Thymus (tissue), 11 donors: ENCODE measurements around the gene TBC1D1. TPM values are rescaled to one million over a fixed set of nuclear protein-coding genes. Genes with fewer than 3 reads are reported as not detected.

Experiments used
- DNase-seq, 9 donors: peaks; one replicate each; pipeline ENCODE4 v3.0.0-alpha.2; 2013; ENCODE audit warnings: low spot score in 9 of 9, low read depth in 6 of 9, missing footprints in 1 of 9
- H3K27ac ChIP-seq, 2 donors: one replicate each; pipeline ENCODE4 v1.5.1; 2013; ENCODE audit warnings: control low read depth in 1 of 2, low read depth in 1 of 2, low read length in 1 of 2, mild to moderate bottlenecking in 1 of 2, moderate library complexity in 1 of 2
- H3K27me3 ChIP-seq, 2 donors: one replicate each; pipeline ENCODE4 v1.5.1; 2013; ENCODE audit warnings: low read length in 1 of 2; ENCODE audit not compliant: control insufficient read depth in 2 of 2, insufficient read depth in 1 of 2
- H3K36me3 ChIP-seq, 2 donors: one replicate each; pipeline ENCODE4 v1.5.1; 2013; ENCODE audit warnings: low read length in 1 of 2, mild to moderate bottlenecking in 1 of 2, moderate library complexity in 1 of 2; ENCODE audit not compliant: control insufficient read depth in 2 of 2, insufficient read depth in 2 of 2
- H3K4me1 ChIP-seq, 2 donors: one replicate each; pipeline ENCODE4 v1.5.1; 2013; ENCODE audit warnings: low read length in 2 of 2; ENCODE audit not compliant: control insufficient read depth in 2 of 2, insufficient read depth in 2 of 2
- H3K4me3 ChIP-seq, 2 donors: one replicate each; pipeline ENCODE4 v1.5.1; 2013; ENCODE audit warnings: low read length in 2 of 2, control low read depth in 1 of 2, mild to moderate bottlenecking in 1 of 2
- H3K9me3 ChIP-seq, 2 donors: one replicate each; pipeline ENCODE4 v1.5.1; 2013; ENCODE audit warnings: low read length in 1 of 2, mild to moderate bottlenecking in 1 of 2; ENCODE audit not compliant: control insufficient read depth in 2 of 2, insufficient read depth in 1 of 2
- WGBS: extraction: QIAGEN DNeasy Blood & Tissue Kit; methylation state at CpG from one replicate; pipeline ENCODE4 v1.1.7; 2013; 5-methylcytosine and 5-hydroxymethylcytosine counted together
- polyA plus RNA-seq: library from polyadenylated mRNA; stranded (reverse); fragments of 200-250 nt; gene quantifications from one replicate; pipeline ENCODE4 v1.2.3, GENCODE V29; 2013
- total RNA-seq: library from RNA; stranded (reverse); fragments of 120-200 nt; gene quantifications from one replicate; pipeline ENCODE4 v1.2.4, GENCODE V29; 2013
- donor health status: healthy.

Gene TBC1D1
- total and polyA plus RNA-seq, 2 donors, result 49.9 to 65.7 TPM

- H3K4me1 ChIP-seq, result peaks cover 19 to 40% of the 10 kb centered on the region in 2 donors
- H3K4me3 ChIP-seq, result no peak overlapping the region
- no peak for DNase-seq
- 94% methylated on average over 3 of the region's 3 CpGs for WGBS
- H3K9me3 ChIP-seq, result no peaks in the 10 kb centered on the region
- no peak overlapping the region for H3K27ac ChIP-seq
- H3K27me3 ChIP-seq, result no peaks in the 10 kb centered on the region
- H3K36me3 ChIP-seq, result peaks cover 0 to 10% of the 10 kb centered on the region in 2 donors
These were observed 94.9 kb downstream of the TBC1D1 start for GRCh38 chr4:37985730-37986275.

DNA sequence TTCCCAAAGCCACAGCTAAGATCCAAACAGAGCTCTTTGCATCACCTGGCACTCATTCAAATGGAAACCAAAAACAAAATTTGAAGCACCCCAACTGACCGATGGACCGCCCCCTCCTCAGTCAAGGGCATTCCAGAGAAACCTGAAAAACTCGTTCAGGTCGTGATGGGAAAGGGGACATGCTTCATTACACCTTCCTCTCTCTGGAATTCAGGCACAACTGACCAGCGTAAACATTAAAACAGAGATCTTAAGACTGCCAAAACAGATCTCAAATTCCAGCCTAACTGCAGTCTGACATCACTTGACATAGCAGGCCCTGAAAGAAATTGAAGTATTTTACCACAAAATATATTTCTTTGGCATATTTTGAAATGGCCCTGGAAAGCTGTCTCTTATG lies 97.8 kb downstream of the TBC1D1 start:
- 93% methylated on average over 5 of the region's 5 CpGs for WGBS
- Histone ChIP-seq H3K9me3 (no peaks in the 10 kb centered on the region), H3K36me3 (peaks cover 0 to 11% of the 10 kb centered on the region in 2 donors), H3K4me3 (no peak overlapping the region), H3K4me1 (peaks cover 20 to 38% of the 10 kb centered on the region in 2 donors), H3K27ac (no peak overlapping the region), H3K27me3 (no peaks in the 10 kb centered on the region)
- DNase-seq, result no peak

DNA sequence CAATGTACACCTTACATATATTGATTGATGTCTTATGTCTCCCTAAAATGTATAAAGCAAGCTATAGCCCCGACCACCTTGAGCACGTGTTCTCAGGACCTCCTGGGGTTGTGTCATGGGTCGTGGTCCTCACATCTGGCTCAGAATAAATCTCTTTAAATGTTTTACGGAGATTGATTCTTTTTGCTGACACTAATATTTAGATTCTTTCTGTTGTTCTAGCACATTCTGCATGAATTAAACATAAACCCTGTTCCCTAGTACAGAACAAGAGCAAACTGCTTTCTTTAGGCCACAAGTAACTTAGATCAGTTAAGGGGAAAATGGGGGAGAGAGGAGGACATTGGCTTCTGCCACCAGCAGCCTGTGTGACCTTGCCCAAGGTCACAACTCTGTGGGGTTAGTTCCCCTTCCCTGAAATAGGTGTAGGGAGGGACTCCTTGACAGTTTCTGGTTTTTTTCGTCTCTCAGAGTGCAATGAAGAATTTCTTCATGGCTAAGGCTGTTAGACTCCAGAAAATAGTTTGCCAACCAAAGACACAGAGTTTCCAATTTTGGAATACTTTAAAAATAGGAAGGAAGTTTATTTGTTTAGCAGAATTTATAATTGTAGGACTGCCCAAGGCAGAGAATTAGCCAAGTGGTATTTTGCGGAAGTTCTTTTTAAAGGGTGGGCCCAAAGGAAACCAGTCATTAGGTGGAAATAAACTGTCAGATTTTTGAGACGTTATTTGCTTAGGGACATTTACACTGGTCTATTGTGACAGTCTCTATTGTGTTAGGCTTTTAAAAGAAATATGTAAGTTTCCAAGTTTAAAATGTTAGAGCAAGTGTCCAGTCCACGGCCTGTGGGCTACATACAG lies 98.7 kb downstream of the TBC1D1 start:
- Histone ChIP-seq H3K9me3 (no peaks in the 10 kb centered on the region), H3K36me3 (peaks cover 0 to 11% of the 10 kb centered on the region in 2 donors), H3K4me3 (no peak overlapping the region), H3K27me3 (no peaks in the 10 kb centered on the region), H3K4me1 (peaks cover 20 to 46% of the 10 kb centered on the region in 2 donors), H3K27ac (peak overlapping the region in 1 of 2 donors; percentile 70)
- WGBS, result 73% methylated on average over 8 of the region's 8 CpGs
- DNase-seq, result no peak

DNA sequence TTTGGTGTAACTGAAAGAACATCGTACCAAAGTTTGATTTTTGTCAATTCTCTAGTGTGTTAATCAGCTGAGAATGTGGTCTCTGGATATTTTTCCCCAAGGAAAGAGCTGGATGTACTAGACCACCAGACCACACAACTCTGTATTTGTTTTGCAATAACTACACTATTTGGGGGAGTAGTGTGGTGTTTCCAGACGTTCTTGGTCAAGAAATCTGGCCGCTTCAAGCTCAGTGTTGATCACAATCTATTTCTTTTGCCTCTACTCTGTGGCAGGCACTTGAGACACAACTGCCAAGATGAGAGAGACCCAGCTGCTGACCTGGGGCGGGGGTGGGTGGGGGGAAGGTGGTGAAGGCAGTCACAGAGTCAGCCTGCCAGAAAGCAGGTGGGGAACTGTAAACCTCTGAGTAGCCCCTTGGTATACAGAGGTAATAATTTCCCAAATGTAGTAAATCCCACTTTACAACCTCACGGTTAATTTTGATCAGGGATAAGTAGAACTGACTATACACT lies 99.9 kb downstream of the TBC1D1 start:
- WGBS, result 53% methylated on average over 5 of the region's 5 CpGs
- Histone ChIP-seq H3K9me3 (no peaks in the 10 kb centered on the region), H3K36me3 (peaks cover 0 to 11% of the 10 kb centered on the region in 2 donors), H3K4me3 (no peak overlapping the region), H3K27ac (peak overlapping the region in 1 of 2 donors; percentile 58), H3K4me1 (peaks cover 23 to 54% of the 10 kb centered on the region in 2 donors), H3K27me3 (no peaks in the 10 kb centered on the region)
- DNase-seq, result peak in 2 of 9 donors; percentile 47 to 64

DNA sequence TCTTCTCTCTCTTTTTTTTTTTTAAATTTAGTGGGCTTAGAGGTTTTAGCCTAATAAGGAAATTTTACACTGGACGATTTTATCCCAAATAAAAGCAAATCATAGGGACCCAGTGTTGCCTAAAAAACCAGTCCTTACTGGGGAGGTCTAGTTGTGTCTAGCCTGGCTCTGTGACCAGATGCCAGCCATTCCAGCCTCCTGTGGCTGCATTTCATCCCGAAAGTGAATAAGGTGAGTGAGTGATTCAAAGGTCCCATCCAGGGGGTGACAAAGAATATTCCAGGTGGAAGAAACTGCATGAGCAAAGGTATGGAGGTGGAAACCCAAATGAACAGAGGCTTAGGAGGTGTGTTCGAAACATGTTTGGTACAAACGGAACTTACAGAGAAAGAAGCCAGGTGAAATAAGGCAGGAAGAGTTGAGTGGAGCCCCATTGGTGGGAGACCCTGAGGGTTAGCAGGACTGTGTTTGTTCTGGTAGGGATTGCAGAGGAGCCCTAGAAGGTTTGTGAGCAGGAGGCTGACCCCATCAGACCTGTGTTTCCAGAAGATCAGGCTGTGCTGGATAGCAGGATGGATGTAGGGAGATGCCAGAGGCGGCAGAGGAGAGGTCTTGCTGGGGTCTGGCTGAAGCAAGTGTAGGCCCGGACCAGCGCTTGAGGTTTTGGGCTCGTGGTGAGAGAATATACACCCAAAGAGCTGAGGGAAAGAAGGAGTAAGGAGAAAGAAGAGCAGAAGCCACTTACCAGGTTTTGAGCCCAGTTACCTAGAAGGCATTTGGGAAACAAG lies 100.9 kb downstream of the TBC1D1 start:
- no peaks in the 10 kb centered on the region for H3K27me3 ChIP-seq
- WGBS, result 95% methylated on average over 8 of the region's 8 CpGs
- H3K4me3 ChIP-seq, result no peak overlapping the region
- peaks cover 0 to 10% of the 10 kb centered on the region in 2 donors for H3K36me3 ChIP-seq
- H3K27ac ChIP-seq, result no peak overlapping the region
- H3K9me3 ChIP-seq, result no peaks in the 10 kb centered on the region
- peaks cover 28 to 60% of the 10 kb centered on the region in 2 donors for H3K4me1 ChIP-seq
- DNase-seq, result no peak

DNA sequence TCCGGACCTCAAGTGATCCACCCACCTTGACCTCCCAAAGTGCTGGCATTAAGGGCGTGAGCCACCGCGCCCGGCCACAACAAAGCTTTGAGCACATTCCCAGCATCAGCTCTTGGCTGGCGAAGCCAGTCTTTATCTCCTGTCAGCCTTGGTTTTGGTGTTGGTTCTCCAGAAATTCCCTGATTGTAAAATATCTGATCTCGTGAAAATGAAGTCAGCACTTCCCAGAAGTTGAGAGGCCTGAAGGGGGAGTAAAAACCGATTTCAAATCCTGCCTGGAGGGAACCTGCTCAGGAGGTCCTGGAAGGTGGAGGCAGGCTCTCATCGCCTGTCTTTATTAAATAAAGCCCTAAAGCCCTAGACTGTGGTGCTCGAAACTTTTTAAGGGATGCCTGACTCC lies 102.9 kb downstream of the TBC1D1 start:
- Histone ChIP-seq H3K4me1 (peaks cover 34 to 73% of the 10 kb centered on the region in 2 donors), H3K36me3 (peaks cover 0 to 10% of the 10 kb centered on the region in 2 donors), H3K27ac (no peak overlapping the region), H3K9me3 (no peaks in the 10 kb centered on the region), H3K27me3 (no peaks in the 10 kb centered on the region), H3K4me3 (no peak overlapping the region)
- WGBS, result 97% methylated on average over 10 of the region's 10 CpGs
- no peak for DNase-seq

- Histone ChIP-seq H3K4me1 (peaks cover 39 to 73% of the 10 kb centered on the region in 2 donors), H3K4me3 (no peak overlapping the region), H3K36me3 (peaks cover 0 to 6% of the 10 kb centered on the region in 2 donors), H3K27ac (no peak overlapping the region), H3K9me3 (no peaks in the 10 kb centered on the region), H3K27me3 (no peaks in the 10 kb centered on the region)
- WGBS, result 49% methylated on average over 3 of the region's 3 CpGs
- no peak for DNase-seq
These were observed 103.7 kb downstream of the TBC1D1 start for GRCh38 chr4:37994569-37994968.

GRCh38 chr4:37995299-37995821 lies 104.5 kb downstream of the TBC1D1 start:
- H3K9me3 ChIP-seq, result no peaks in the 10 kb centered on the region
- H3K27ac ChIP-seq, result no peak overlapping the region
- H3K4me3 ChIP-seq, result no peak overlapping the region
- WGBS, result 94% methylated on average over 5 of the region's 5 CpGs
- DNase-seq, result no peak
- peaks cover 37 to 71% of the 10 kb centered on the region in 2 donors for H3K4me1 ChIP-seq
- H3K27me3 ChIP-seq, result no peaks in the 10 kb centered on the region
- peaks cover 0 to 6% of the 10 kb centered on the region in 2 donors for H3K36me3 ChIP-seq
